ENCODE data around the gene LCOR.

Gene LCOR

GRCh38 chr10:96988426-96988825 lies 156.3 kb downstream of the LCOR start:
- no peak for DNase-seq

- no peak for DNase-seq
Observed at GRCh38 chr10:96991313-96991841, 159.3 kb downstream of the LCOR start.

GRCh38 chr10:96992721-96993120 lies 160.6 kb downstream of the LCOR start:
- DNase-seq, result no peak

GRCh38 chr10:96995851-96996250 lies 163.8 kb downstream of the LCOR start:
- DNase-seq, result no peak

- DNase-seq, result no peak
Observed at GRCh38 chr10:96996275-96996965, 164.3 kb downstream of the LCOR start.

GRCh38 chr10:96998329-96998888 lies 166.3 kb downstream of the LCOR start:
- DNase-seq, result peak; percentile 25

- DNase-seq, result no peak
Observed at GRCh38 chr10:96999337-96999736, 167.2 kb downstream of the LCOR start.

GRCh38 chr10:96999987-97000386 lies 167.9 kb downstream of the LCOR start:
- DNase-seq, result no peak

GRCh38 chr10:97000487-97001182 lies 168.5 kb downstream of the LCOR start:
- no peak for DNase-seq

- DNase-seq, result no peak
Observed at GRCh38 chr10:97001183-97001991, 169.3 kb downstream of the LCOR start.

GRCh38 chr10:97002670-97003069 lies 170.6 kb downstream of the LCOR start:
- DNase-seq, result no peak

GRCh38 chr10:97003151-97003803 lies 171.2 kb downstream of the LCOR start:
- DNase-seq, result no peak

- no peak for DNase-seq
Observed at GRCh38 chr10:97003804-97004201, 171.7 kb downstream of the LCOR start.

- DNase-seq, result no peak
Observed at GRCh38 chr10:97004591-97004990, 172.5 kb downstream of the LCOR start.

- no peak for DNase-seq
Observed at GRCh38 chr10:97005349-97005748, 173.3 kb downstream of the LCOR start.

- no peak for DNase-seq
Observed at GRCh38 chr10:97006364-97006763, 174.3 kb downstream of the LCOR start.

GRCh38 chr10:97007417-97007816 lies 175.3 kb downstream of the LCOR start:
- no peak for DNase-seq

GRCh38 chr10:97010695-97011206 lies 178.7 kb downstream of the LCOR start:
- DNase-seq, result no peak

GRCh38 chr10:97011397-97011796 lies 179.3 kb downstream of the LCOR start:
- DNase-seq, result no peak

- DNase-seq, result no peak
Observed at GRCh38 chr10:97012470-97012869, 180.4 kb downstream of the LCOR start.

- DNase-seq, result no peak
Observed at GRCh38 chr10:97013568-97013967, 181.5 kb downstream of the LCOR start.

GRCh38 chr10:97013983-97014382 lies 181.9 kb downstream of the LCOR start:
- no peak for DNase-seq
